ENCODE data around the gene KRTAP5-7.
"Not testable (repeated sequence)": the region's sequence is repeated elsewhere in the genome, so short reads cannot be mapped to it uniquely, and the experiment has no call there.

Gene KRTAP5-7

GRCh38 chr11:71571101-71571850, 44.2 kb downstream of the KRTAP5-7 start:
- WGBS, 2 experiments: 92 to 93% methylated on average over 36 of the region's 39 CpGs
- H3K9me3 ChIP-seq (ENCODE audit: control insufficient read depth, low read length); H3K4me3 ChIP-seq (ENCODE audit: insufficient read depth, low read depth, low read length); H3K36me3 ChIP-seq (ENCODE audit: control insufficient read depth, insufficient read depth, low read length); H3K27ac ChIP-seq (ENCODE audit: insufficient read depth, low read depth, low read length, poor library complexity, severe bottlenecking); H3K4me1 ChIP-seq (ENCODE audit: control insufficient read depth, insufficient read depth, low read length); H3K27me3 ChIP-seq (ENCODE audit: control insufficient read depth, insufficient read depth, low read length, poor library complexity, severe bottlenecking): not testable (repeated sequence)

DNA sequence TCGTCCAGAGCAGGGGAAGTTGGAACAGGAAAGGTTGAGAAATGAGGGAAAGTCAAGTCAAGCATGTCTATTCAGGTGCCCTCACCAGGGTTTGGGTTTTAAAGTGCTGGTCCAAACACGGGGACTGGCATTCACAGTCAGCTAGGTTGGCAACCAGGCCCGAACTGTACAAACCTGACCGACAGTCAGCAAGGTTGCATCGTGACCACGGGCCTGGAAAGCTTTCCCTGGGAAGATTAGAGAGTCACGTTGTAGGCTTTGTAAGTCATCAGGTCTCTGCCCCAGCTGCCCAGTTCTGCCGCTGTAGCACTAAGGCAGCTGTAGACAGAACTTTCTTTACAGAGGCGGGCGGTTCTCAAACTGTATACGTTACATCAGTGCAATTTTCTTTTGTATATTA, 45.7 kb downstream of the KRTAP5-7 start:
- H3K27ac ChIP-seq (ENCODE audit: insufficient read depth, low read depth, low read length, poor library complexity, severe bottlenecking): no peak overlapping the region
- no peaks in the 10 kb centered on the region for H3K9me3 ChIP-seq (ENCODE audit: control insufficient read depth, low read length)
- no peaks in the 10 kb centered on the region for H3K4me1 ChIP-seq (ENCODE audit: control insufficient read depth, insufficient read depth, low read length)
- 92 to 94% methylated on average over 11 of the region's 11 CpGs for WGBS, 2 experiments
- no peaks in the 10 kb centered on the region for H3K36me3 ChIP-seq (ENCODE audit: control insufficient read depth, insufficient read depth, low read length)
- H3K4me3 ChIP-seq (ENCODE audit: insufficient read depth, low read depth, low read length): no peak overlapping the region
- H3K27me3 ChIP-seq (ENCODE audit: control insufficient read depth, insufficient read depth, low read length, poor library complexity, severe bottlenecking): no peaks in the 10 kb centered on the region

- Histone ChIP-seq H3K27ac (ENCODE audit: insufficient read depth, low read depth, low read length, poor library complexity, severe bottlenecking) (no peak overlapping the region), H3K4me3 (ENCODE audit: insufficient read depth, low read depth, low read length) (no peak overlapping the region), H3K36me3 (ENCODE audit: control insufficient read depth, insufficient read depth, low read length) (no peaks in the 10 kb centered on the region), H3K9me3 (ENCODE audit: control insufficient read depth, low read length) (no peaks in the 10 kb centered on the region), H3K27me3 (ENCODE audit: control insufficient read depth, insufficient read depth, low read length, poor library complexity, severe bottlenecking) (no peaks in the 10 kb centered on the region), H3K4me1 (ENCODE audit: control insufficient read depth, insufficient read depth, low read length) (no peaks in the 10 kb centered on the region)
- WGBS, 2 experiments: 86 to 89% methylated on average over 5 of the region's 5 CpGs
These were observed 47.4 kb downstream of the KRTAP5-7 start for GRCh38 chr11:71574418-71574817.

DNA sequence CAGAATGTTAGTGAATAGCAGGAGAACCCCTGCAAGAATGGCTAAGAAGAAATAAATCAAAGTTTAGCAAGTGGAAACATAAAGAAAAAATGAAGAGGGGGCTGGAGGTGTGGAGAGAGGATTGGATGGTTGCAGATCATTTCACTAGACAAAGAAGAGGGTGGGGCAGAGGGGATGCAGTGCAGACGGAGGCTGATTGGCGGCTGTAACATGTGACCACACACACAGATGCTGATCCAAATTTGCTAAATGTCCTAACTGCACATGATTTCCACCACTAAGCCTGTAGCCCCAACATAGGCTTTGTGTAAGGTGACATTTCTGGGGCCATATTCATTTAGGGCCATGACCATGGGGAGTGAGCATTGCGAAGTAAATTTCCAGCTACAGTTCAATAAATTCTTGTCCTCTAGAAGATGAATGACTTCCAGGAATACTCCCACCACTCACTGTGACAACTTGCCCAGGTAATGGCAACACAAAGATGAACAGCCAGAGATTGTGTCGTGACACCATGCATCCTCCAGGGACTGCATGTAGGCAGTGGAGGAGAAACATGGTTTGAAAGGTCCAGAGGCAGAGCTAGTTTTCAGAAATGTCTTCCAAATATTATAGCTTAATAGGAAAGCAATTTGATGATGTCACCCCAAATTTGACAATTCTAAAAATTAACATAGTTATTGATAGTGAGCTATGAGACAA, 48.8 kb downstream of the KRTAP5-7 start:
- H3K4me1 ChIP-seq (ENCODE audit: control insufficient read depth, insufficient read depth, low read length): no peaks in the 10 kb centered on the region
- no peak overlapping the region for H3K27ac ChIP-seq (ENCODE audit: insufficient read depth, low read depth, low read length, poor library complexity, severe bottlenecking)
- H3K36me3 ChIP-seq (ENCODE audit: control insufficient read depth, insufficient read depth, low read length): no peaks in the 10 kb centered on the region
- H3K4me3 ChIP-seq (ENCODE audit: insufficient read depth, low read depth, low read length): no peak overlapping the region
- H3K9me3 ChIP-seq (ENCODE audit: control insufficient read depth, low read length): no peaks in the 10 kb centered on the region
- WGBS, 2 experiments: 95 to 100% methylated on average over 4 of the region's 4 CpGs
- H3K27me3 ChIP-seq (ENCODE audit: control insufficient read depth, insufficient read depth, low read length, poor library complexity, severe bottlenecking): no peaks in the 10 kb centered on the region

GRCh38 chr11:71576688-71577465, 49.8 kb downstream of the KRTAP5-7 start:
- H3K36me3 ChIP-seq (ENCODE audit: control insufficient read depth, insufficient read depth, low read length); H3K27me3 ChIP-seq (ENCODE audit: control insufficient read depth, insufficient read depth, low read length, poor library complexity, severe bottlenecking): not testable (repeated sequence)

GRCh38 chr11:71577469-71578004, 50.5 kb downstream of the KRTAP5-7 start:
- Histone ChIP-seq H3K27ac (ENCODE audit: insufficient read depth, low read depth, low read length, poor library complexity, severe bottlenecking) (no peak overlapping the region), H3K4me3 (ENCODE audit: insufficient read depth, low read depth, low read length) (no peak overlapping the region), H3K9me3 (ENCODE audit: control insufficient read depth, low read length) (no peaks in the 10 kb centered on the region), H3K36me3 (ENCODE audit: control insufficient read depth, insufficient read depth, low read length) (no peaks in the 10 kb centered on the region), H3K4me1 (ENCODE audit: control insufficient read depth, insufficient read depth, low read length) (no peaks in the 10 kb centered on the region), H3K27me3 (ENCODE audit: control insufficient read depth, insufficient read depth, low read length, poor library complexity, severe bottlenecking) (no peaks in the 10 kb centered on the region)
- 92 to 94% methylated on average over 7 of the region's 7 CpGs for WGBS, 2 experiments

More at GRCh38 chr11:71576688-71577465, 49.8 kb downstream of the KRTAP5-7 start:
- H3K9me3 ChIP-seq (ENCODE audit: control insufficient read depth, low read length); H3K4me1 ChIP-seq (ENCODE audit: control insufficient read depth, insufficient read depth, low read length); H3K27ac ChIP-seq (ENCODE audit: insufficient read depth, low read depth, low read length, poor library complexity, severe bottlenecking); H3K4me3 ChIP-seq (ENCODE audit: insufficient read depth, low read depth, low read length): not testable (repeated sequence)
- WGBS, 2 experiments: 94 to 95% methylated on average over 33 to 38 of the region's 41 CpGs
